OCI-LY7 (cell line): ENCODE results near the gene WIPF3. TPM values are rescaled to one million over a fixed set of nuclear protein-coding genes. Genes with fewer than 3 reads are reported as not detected.

Experiments used
- BruUV-seq: library from RNA; stranded (reverse); fragments of 400-500 nt; replicated peaks from 2 replicates; lab custom pipeline; 2021; lab: Mats Ljungman, UMichigan
- CTCF ChIA-PET: fragments of 300-600 bp; sonication (Branson Sonifier 250); formaldehyde crosslinking; loops from one replicate; lab custom pipeline; 2022; ENCODE audit warnings: antibody characterized with exemption; ENCODE audit not compliant: unreplicated experiment; lab: Charles Lee
- POLR2A ChIA-PET: fragments of 300-600 bp; sonication (Branson Sonifier 250); formaldehyde crosslinking; loops from one replicate; lab custom pipeline; 2022; ENCODE audit warnings: antibody characterized with exemption; lab: Charles Lee
- DNase-seq: peaks from one replicate; pipeline ENCODE4 v3.0.0-alpha.2; 2015; ENCODE audit warnings: low spot score
- H2AFZ ChIP-seq: fragments of 200-600 bp; sonication (generic), shearing (Covaris generic); 2 replicates; pipeline ENCODE4 v1.6.1; 2014; ENCODE audit warnings: mild to moderate bottlenecking, antibody characterized with exemption, low read length, moderate library complexity
- H3K27ac ChIP-seq: fragments of 200-600 bp; sonication (generic); 2 replicates; pipeline ENCODE4 v1.5.1; 2014; ENCODE audit warnings: mixed run types, low read depth, mild to moderate bottlenecking, moderate library complexity, low read length, inconsistent platforms; ENCODE audit not compliant: poor library complexity, severe bottlenecking
- H3K36me3 ChIP-seq: fragments of 200-600 bp; sonication (generic); 2 replicates; pipeline ENCODE4 v1.6.1; 2014; ENCODE audit warnings: mild to moderate bottlenecking, antibody characterized with exemption, low read length, moderate library complexity, mixed read lengths; ENCODE audit not compliant: insufficient read depth
- H3K4me1 ChIP-seq: fragments of 200-600 bp; sonication (generic); 2 replicates; pipeline ENCODE4 v1.5.1; 2014; ENCODE audit warnings: mild to moderate bottlenecking, low read length; ENCODE audit not compliant: insufficient read depth, poor library complexity, severe bottlenecking
- H3K4me2 ChIP-seq: fragments of 200-600 bp; sonication (generic); 2 replicates; pipeline ENCODE4 v1.6.1; 2014; ENCODE audit warnings: mild to moderate bottlenecking, low read length
- H3K4me3 ChIP-seq: fragments of 200-600 bp; sonication (generic); 2 replicates; pipeline ENCODE4 v1.5.1; 2014; ENCODE audit warnings: mild to moderate bottlenecking, low read depth, low read length; ENCODE audit not compliant: poor library complexity, severe bottlenecking
- H3K79me2 ChIP-seq: fragments of 200-600 bp; sonication (generic); 2 replicates; pipeline ENCODE4 v1.6.1; 2016; ENCODE audit warnings: low read depth, mild to moderate bottlenecking, low read length, moderate library complexity, mixed read lengths; ENCODE audit not compliant: insufficient read depth
- H3K9me2 ChIP-seq: fragments of 200-600 bp; sonication (generic); 2 replicates; pipeline ENCODE4 v1.6.1; 2016; ENCODE audit warnings: mild to moderate bottlenecking, low read length, mixed read lengths; ENCODE audit not compliant: insufficient read depth
- H3K9me3 ChIP-seq: fragments of 200-600 bp; sonication (generic); 2 replicates; pipeline ENCODE4 v1.6.1; 2014; ENCODE audit warnings: mild to moderate bottlenecking, mixed run types, low read length, mixed read lengths
- H4K20me1 ChIP-seq: fragments of 200-600 bp; sonication (generic); 2 replicates; pipeline ENCODE4 v1.6.1; 2014; ENCODE audit warnings: mild to moderate bottlenecking, antibody characterized with exemption, low read length, moderate library complexity, mixed read lengths; ENCODE audit not compliant: insufficient read depth
- EZH2phosphoT487 ChIP-seq: fragments of 200-600 bp; sonication (generic); IDR thresholded peaks from 2 replicates; pipeline ENCODE4 v1.6.1; 2018; ENCODE audit warnings: low read depth, borderline replicate concordance, mild to moderate bottlenecking, mixed run types, antibody characterized with exemption, low read length, moderate library complexity, mixed read lengths
- intact Hi-C: fragments of 100-400 bp; cut with micrococcal nuclease; formaldehyde crosslinking; loops from one replicate; pipeline ENCODE4 v1.10.0; 2022; ENCODE audit not compliant: unreplicated experiment
- total RNA-seq, 2 experiments: library from RNA; depleted of rRNA in 1 of 2; stranded (reverse); fragments of >200 nt in 1 of 2; shearing (Covaris generic) in 1 of 2; gene quantifications; 2 replicates each; pipeline ENCODE4 v1.2.3, GENCODE V29; 2014 to 2022
- TF ChIP-seq, protein P1 (sequence below): fragments of 200-600 bp; sonication (generic); conservative IDR thresholded peaks from 2 replicates; pipeline ENCODE4 v1.5.1; 2014; ENCODE audit warnings: mild to moderate bottlenecking, antibody characterized with exemption, low read length, moderate library complexity, mixed read lengths

WIPF3 gene
- total RNA-seq, 2 experiments from 2014 or later, result not detected

GRCh38 chr7:29783671-29784070, 22.6 kb upstream of the WIPF3 start:
- intact Hi-C loops, result no loop called here
- CTCF ChIA-PET, result no interaction called here
- H3K4me3 ChIP-seq, result no peak overlapping the region
- no peak overlapping the region for H2AFZ ChIP-seq
- BruUV-seq, result no TSS peak
- no peak overlapping the region for H3K4me2 ChIP-seq
- H3K36me3 ChIP-seq, result no peaks in the 10 kb centered on the region
- no peak overlapping the region for H3K27ac ChIP-seq
- TF ChIP-seq EZH2phosphoT487, result no peak
- H3K9me2 ChIP-seq, result no peaks in the 10 kb centered on the region
- no peaks in the 10 kb centered on the region for H3K4me1 ChIP-seq
- POLR2A ChIA-PET, result no interaction called here
- no peak for DNase-seq
- H4K20me1 ChIP-seq, result no peaks in the 10 kb centered on the region
- no peaks in the 10 kb centered on the region for H3K79me2 ChIP-seq
- no peaks in the 10 kb centered on the region for H3K9me3 ChIP-seq

GRCh38 chr7:29793507-29793906, 12.8 kb upstream of the WIPF3 start:
- Histone ChIP-seq H4K20me1 (no peaks in the 10 kb centered on the region), H3K36me3 (no peaks in the 10 kb centered on the region), H3K4me2 (no peak overlapping the region), H3K27ac (no peak overlapping the region), H3K4me1 (no peaks in the 10 kb centered on the region), H3K4me3 (no peak overlapping the region), H2AFZ (no peak overlapping the region), H3K79me2 (no peaks in the 10 kb centered on the region), H3K9me3 (no peaks in the 10 kb centered on the region), H3K9me2 (no peaks in the 10 kb centered on the region)
- TF ChIP-seq EZH2phosphoT487, result no peak
- TF ChIP-seq, protein P1, sequence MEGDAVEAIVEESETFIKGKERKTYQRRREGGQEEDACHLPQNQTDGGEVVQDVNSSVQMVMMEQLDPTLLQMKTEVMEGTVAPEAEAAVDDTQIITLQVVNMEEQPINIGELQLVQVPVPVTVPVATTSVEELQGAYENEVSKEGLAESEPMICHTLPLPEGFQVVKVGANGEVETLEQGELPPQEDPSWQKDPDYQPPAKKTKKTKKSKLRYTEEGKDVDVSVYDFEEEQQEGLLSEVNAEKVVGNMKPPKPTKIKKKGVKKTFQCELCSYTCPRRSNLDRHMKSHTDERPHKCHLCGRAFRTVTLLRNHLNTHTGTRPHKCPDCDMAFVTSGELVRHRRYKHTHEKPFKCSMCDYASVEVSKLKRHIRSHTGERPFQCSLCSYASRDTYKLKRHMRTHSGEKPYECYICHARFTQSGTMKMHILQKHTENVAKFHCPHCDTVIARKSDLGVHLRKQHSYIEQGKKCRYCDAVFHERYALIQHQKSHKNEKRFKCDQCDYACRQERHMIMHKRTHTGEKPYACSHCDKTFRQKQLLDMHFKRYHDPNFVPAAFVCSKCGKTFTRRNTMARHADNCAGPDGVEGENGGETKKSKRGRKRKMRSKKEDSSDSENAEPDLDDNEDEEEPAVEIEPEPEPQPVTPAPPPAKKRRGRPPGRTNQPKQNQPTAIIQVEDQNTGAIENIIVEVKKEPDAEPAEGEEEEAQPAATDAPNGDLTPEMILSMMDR, result no peak
- intact Hi-C loops, result no loop called here
- POLR2A ChIA-PET, result no interaction called here
- no peak for DNase-seq
- CTCF ChIA-PET, result no interaction called here
- BruUV-seq, result no TSS peak

- no peak for DNase-seq
- no peaks in the 10 kb centered on the region for H3K9me3 ChIP-seq
- H3K4me2 ChIP-seq, result no peak overlapping the region
- CTCF ChIA-PET, result no interaction called here
- TF ChIP-seq EZH2phosphoT487, result no peak
- TF ChIP-seq, protein P1, result no peak
- H3K36me3 ChIP-seq, result no peaks in the 10 kb centered on the region
- H3K4me3 ChIP-seq, result no peak overlapping the region
- H2AFZ ChIP-seq, result no peak overlapping the region
- no peaks in the 10 kb centered on the region for H4K20me1 ChIP-seq
- H3K4me1 ChIP-seq, result no peaks in the 10 kb centered on the region
- POLR2A ChIA-PET, result interaction anchor here (0.7 kb wide), 1 partner anchor 828 kb away, joined by 3 read pairs; no protein-coding TSS in a partner anchor
- no peak overlapping the region for H3K27ac ChIP-seq
- no peaks in the 10 kb centered on the region for H3K9me2 ChIP-seq
- BruUV-seq, result no TSS peak
- intact Hi-C loops, result no loop called here
- H3K79me2 ChIP-seq, result no peaks in the 10 kb centered on the region
Observed at GRCh38 chr7:29794959-29795629, 11.2 kb upstream of the WIPF3 start.
